Measurements from ENCODE around the gene CD207.

- TF ChIP-seq POLR2AphosphoS5 (IDR thresholded peaks at IDR 0.05) = no peak
- TF ChIP-seq EP300 (IDR thresholded peaks at IDR 0.05; ENCODE audit: low read depth) = no peak
These were observed 3.8 kb downstream of the CD207 start for GRCh38 chr2:70831861-70832260.

All from transverse colon (tissue), 3 donors.